GM18511 (cell line): Measurements from ENCODE around the gene TIMM44.

Experiments
- ATAC-seq: cut with Tn5 transposase; IDR thresholded peaks from one replicate; pipeline ENCODE4 v1.9.1; 2021; ENCODE audit warnings: mild to moderate bottlenecking, moderate library complexity; ENCODE audit not compliant: unreplicated experiment

The TIMM44 gene, protein sequence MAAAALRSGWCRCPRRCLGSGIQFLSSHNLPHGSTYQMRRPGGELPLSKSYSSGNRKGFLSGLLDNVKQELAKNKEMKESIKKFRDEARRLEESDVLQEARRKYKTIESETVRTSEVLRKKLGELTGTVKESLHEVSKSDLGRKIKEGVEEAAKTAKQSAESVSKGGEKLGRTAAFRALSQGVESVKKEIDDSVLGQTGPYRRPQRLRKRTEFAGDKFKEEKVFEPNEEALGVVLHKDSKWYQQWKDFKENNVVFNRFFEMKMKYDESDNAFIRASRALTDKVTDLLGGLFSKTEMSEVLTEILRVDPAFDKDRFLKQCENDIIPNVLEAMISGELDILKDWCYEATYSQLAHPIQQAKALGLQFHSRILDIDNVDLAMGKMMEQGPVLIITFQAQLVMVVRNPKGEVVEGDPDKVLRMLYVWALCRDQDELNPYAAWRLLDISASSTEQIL

DNA sequence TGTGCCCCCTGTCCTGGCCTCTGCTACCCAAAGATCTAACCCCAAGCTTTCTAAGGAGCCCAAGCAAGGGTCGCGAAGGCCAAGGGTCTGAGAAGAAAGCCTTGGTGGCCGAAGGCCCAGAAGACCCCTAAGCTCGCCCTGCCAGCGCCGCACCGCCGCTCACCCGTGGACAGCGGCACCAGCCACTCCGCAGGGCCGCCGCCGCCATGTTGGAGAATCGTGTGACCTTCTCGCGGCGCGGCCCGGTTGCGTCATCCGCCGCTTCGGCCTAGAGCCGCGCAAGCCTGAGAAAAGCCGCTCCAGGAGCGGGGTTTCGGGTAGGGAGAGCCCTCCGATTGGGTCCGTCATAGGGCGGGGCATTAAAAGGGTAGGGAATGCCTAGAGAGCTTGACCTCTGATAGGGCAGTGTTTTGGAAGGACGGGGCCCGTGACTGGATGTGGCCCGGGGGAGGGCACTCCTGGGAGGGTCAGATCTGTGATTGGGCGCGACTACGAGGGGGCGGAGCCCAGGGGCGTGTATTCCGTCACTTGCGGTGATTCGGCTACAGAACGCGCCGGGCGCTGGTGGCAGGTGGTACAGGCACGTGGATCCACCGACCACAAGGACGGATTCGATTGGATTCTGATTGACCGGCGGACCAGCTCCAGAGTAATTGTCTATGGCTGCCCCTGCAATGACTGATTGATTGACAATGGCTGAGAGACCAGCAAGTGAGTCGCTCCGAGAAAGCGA lies at the start of gene TIMM44:
TIMM44 (minus strand) TSS at position 223 of the 733 bp plus-strand sequence; CDS start at position 208, 15 bp downstream.
- peak; percentile 98 for ATAC-seq

DNA sequence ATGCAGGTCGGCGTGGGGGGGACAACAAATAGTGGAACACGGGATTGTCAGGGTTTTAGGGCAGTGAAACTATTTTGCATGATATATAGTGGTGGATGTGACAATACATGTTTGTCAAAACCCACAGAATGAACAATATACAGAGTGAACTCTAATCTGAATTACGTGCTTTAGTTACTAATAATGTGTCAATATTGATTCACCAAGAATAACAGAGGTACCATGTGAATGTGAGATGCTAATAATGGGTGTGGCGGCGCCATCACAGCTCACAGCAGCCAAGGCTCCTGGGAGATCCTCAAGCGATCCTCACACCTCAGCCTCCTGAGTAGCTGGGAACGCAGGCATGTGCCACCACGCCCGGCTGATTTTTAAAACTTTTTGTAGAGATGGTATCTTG lies 49.1 kb upstream of the TIMM44 start:
- ATAC-seq = no peak

DNA sequence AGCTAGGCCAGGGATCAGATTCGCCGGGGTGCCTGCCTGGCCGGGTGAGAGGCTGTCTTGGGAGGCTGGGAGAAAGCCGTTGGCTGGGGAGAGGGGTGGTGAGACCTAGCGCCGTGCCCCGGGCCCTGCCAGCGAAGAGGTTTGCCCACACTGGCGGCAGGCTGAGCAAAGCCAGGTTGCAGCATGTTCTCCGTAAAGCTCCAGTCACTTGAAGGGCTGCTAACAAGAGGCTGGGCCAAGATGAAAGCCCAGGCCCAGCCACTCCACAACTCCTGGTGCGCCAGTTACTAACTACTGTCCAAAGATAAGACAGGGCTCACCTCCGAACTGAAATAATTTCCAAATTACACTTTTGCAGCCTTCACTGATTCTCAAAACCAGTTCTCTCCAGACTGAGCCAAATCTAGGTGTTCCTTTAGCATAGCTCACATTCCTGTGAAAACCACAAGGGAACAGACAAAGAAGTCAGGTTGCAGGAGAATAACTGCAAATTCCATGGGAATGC lies 45.7 kb upstream of the TIMM44 start:
- no peak for ATAC-seq

DNA sequence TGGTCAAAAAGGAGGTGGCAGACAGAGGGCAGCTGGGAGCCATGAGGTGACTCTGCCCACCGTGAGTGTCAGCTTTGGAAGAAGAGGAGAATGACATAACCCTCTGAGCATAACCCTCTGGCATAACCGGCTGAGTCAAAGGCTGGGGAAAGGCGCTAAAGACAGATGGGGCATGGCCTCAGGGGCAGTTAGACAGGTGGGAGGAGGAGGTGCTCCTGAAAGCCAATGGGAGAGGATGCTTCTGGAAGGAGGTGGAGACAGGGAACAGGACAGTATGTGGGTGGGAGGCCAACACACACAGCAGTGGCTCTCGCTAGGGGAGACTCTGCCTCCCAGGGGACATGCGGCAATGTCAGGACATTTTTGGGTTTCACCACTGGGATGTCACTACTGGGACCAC lies 44.8 kb upstream of the TIMM44 start:
- ATAC-seq = no peak

DNA sequence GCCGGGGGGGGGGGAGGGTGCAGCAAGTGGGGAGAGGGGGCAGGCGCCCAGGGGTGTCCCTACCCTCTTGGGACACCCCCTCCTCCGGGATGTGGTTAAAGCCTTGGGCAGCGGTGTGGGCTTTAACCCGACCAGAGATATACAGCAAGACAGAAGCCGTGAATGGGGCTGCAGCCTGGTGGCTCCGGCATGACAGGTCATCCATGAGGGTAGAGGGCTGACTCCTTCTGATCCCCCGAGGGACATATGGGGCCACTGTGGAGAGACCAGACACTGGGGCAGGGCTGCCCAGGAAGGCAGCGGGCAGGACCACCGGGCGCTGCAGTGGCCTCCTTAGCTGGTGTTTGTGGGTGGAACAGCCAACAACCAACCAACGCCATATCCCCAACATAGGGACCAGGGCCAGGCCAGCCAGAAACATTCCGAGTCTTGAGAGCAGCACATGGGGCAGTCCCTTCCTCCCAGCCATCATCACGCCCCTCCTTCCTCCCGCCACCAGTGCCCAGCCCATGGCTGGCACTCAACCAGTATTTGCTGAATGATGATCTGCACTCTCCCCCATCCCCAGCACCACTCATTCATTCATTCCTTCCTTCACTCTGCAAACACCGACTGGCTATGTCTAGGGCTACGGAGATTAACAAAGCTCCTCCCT lies 43.8 kb upstream of the TIMM44 start:
- no peak for ATAC-seq

DNA sequence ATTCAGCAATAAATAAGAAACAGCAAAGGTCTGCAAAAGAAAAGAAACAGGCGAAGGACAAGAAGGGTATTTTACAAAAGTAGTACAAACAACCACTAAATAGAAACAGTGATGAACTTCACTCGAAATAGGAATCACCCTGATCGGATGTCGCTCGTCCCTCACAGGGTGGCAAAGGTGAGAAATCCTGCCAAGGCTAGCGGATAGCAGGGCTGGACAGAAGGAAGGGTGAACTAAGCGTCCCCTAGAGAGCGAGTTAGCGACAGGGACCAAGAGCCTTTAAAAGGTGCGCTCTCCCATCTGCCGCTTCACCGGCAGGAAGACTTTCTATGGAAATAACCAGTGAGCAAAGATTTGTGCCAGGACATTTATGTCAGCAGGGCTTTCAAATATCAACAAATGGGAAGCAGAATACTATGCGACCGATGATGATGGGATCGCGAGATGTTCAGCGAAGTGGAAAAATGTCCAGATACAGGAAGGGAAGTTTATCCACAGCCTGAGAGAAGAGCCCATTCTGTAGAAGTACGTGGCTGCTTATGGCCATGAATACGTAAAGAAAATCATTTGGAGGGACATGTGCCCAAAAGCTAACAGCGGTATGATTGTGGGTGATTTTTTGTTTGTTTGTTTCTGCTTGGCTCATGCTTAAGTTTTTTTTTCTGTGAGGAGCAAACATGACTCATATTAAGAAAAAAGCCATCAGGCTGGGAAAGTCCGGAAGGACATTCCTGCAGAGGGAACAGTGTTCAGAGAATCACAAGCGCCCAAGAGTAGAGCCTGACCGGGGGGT lies 43.1 kb upstream of the TIMM44 start:
- no peak for ATAC-seq

DNA sequence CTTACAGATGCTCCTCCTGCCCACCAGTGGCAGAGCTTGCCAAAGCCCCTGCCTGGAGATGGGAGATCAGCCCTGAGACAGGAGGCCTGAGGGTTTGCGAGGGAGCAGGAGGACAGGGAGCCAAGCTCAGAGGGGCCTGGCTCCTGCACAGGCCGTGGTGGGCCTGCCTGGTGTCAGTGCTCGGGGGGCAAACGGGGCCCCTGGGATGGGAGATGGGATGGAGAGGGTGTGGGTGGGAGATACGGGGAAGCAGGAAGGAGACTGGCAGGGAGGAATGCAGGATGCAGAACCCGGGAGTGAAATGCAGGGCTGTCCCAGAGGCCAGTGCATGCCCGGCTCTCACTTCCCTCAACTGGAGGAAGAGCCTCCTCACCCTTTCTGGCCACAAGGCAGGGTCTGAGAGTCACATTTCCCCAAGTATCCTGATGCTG lies 42.0 kb upstream of the TIMM44 start:
- ATAC-seq = no peak

DNA sequence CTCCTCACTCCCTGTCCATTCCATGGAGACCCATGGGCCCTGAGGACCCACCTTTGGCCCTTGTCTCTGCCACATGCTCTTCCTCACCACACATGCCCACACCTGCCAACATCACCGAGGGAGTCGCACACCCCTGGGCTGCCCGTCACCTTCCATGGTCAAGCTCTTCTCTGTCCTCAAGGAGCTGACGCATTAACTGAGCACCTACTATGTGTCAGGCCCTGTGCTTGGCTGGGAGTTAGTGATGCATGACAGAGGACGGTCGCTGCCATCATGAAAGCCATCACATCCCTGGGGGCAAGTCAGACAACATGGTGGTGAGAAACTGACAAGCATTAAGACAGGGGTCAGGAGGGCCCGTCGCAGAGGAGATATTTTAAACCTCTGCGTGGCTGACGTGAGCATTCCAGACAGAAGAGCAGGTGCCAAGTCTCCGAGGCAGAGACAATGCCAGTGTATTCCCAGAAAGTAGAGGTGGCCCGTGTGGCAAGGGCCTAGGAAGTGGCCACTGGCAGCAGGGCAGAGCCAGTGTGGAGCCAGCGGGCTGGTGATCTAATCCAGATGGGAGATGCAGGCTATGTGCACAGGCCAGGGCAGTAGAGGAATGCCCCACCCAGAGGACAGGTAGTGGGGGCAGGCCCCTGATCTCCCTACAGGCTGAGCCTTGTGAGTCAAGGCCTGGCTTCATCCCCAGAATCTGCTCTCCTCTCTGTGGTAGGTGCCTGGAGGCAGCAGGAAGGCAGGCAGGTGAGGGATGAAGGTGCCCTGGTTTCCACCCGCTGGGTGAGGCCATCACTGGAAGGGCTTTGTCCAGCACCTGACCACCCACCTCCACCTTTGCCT lies 40.8 kb upstream of the TIMM44 start:
- no peak for ATAC-seq

DNA sequence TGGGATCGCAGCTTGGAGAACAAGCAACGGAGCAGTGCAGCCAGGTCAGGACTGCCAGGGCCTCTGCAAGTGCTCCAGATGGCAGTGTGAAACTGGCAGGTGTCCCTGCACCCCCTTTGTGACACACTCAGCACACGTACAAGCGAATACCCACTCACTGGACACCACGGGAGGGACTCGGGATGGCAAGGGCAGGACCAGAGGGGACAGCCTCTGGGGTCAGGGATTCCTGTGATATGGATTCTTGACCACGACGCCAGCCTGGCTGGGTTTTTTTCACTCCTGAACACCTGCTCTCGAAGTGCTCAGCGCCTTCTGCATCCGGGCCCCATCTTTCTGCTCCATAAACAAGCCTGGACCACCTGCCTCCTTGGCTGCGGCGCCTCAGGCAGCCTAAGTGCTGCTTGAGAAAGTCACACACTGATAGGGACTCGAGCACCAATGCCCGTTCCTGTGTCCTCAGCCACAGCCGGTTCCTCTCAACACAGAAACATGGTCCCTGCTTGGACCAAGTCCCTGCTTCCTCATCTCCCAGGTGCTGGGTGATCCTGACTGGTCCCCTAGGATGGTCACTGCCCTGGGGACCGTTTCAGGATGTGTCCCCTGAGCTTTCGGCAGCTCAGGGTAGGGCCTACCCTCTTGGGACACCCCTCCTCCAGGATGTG lies 40.0 kb upstream of the TIMM44 start:
- no peak for ATAC-seq

DNA sequence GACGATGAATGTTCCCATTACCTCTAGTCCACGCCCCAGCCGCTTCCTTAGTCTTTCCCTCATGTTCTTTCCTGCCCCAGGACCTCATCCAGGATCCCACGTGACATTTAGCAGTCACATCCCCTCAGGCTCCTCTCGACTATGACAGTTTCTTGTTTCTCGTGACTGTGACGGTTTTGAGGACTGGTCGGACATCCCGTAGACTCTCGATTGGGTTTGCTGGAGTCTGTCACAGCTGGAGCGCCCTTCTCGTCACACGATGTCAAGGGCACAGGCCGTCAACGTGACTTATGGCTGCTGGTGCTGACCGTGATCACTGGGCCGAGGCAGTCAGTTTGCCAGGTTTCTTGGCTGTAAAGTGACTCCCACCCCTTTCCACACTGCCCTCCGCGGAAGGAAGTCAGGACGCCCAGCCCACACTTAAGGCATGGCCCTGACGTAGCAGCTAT lies 39.2 kb upstream of the TIMM44 start:
- ATAC-seq = no peak

DNA sequence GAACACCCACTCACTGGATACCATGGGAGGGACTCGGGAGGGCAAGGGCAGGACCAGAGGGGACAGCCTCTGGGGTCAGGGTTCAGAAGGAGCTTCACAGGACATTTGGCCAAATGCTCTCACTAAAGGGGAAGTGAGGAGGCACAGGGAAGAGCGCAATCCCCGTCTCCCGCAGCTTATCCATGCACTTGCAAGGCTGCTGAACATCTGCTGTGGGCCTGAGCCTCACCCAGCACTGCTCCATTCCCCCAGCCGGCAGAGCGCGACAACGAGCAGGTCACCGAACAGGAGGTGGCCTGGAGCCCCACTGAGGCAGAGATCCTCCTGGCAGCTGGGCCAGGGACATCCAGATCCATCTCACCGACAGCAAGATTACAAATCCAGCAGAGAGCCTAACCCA lies 38.6 kb upstream of the TIMM44 start:
- ATAC-seq = no peak

DNA sequence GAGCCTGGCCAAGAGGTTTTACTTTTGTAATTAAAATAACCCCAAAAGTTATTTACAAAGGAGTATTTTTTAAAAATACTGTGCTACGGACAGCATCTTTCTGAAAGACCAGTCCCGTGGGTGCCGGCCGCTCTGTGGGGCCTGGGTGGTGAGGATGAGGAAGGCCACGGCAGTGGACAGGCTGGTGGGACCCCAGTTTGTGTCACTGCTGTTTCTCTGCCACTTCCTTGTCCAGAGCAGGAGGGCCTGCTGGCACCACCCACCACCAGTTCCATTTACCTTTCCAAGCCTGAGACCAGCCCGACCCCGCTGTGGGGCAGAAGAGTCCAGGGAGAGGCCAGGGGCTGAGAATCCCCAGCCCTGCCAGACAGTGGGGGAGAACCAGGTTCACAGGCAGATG lies 38.2 kb upstream of the TIMM44 start:
- ATAC-seq = no peak

DNA sequence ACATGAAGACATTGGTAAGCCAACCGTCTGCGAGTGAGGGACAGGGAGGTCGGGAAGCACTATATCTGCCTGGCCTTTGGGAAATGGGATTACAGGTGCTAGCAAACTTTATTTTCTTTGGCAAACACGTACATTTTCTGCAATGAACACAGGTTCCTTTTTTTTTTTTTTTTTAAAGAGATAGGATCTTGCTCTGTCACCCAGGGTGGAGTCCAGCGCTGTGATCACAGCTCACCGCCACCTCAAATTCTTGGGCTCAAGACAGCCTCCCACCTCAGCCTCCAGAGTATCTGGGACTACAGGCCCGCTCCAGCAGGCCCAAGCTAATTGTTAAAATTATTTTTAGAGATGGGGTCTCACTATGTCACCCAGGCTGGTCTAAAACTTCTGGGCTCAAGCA lies 37.7 kb upstream of the TIMM44 start:
- ATAC-seq = no peak

DNA sequence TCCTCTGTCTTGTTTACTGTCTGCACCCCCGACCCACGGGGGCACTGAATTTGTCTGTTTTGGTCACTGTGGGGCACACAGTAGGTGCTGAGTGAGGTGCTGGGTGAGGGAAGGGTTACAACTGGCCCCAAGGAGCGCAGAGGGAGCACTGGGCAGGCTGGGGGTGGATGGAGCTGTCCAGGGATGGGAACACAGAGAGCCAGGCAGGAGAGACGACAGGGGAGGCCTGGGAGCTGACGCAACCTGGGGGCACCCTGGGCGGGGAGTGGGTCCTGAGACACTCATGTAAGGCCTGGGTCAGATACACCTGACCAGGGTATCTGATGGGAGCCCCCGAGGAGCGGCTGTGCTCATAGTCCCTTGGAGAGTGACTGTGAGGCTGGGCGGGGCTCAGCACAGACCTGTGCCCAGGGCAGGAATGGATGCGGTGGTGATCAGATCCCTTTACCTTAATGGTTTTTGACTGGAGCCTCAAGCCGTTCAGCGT lies 37.2 kb upstream of the TIMM44 start:
- no peak for ATAC-seq

DNA sequence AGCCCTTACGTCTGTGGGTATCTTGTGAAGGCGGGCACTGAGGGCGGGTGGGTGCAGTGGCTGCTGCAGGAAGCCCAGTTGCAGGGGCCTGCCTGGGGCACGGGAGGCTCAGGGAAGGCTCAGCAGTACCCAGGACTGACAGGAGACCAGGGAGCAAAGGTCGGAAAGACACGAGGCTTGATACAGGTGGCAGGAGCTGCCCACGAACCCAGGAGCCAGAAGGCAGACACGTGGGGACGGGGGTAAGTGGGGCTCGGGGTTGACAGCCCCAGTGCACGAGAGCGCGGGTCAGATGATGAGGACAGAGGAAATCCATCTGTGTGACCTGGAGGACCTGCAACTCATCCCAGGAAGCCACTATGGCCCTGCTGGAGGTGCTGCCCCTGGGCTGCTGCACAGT lies 36.7 kb upstream of the TIMM44 start:
- ATAC-seq = no peak

DNA sequence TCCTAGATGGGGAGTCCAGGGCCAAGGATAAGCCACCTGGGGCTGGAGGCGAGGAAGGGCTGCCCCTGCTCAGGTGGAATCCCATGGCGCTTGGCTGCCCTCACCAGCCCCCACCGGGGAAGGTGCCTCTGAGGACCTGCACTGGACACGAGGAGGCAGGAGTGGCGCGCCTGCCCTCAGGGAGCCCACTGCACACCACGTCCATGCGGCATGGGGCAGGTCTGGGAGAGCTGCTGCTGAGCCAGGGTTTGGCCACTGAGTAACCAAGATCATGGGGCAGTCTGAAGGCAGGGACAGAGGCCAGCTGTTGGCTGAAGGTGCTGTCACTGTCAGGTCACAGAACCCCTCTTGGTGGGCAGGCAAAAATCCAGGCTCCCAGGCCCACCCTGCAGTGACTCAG lies 36.1 kb upstream of the TIMM44 start:
- ATAC-seq = no peak

DNA sequence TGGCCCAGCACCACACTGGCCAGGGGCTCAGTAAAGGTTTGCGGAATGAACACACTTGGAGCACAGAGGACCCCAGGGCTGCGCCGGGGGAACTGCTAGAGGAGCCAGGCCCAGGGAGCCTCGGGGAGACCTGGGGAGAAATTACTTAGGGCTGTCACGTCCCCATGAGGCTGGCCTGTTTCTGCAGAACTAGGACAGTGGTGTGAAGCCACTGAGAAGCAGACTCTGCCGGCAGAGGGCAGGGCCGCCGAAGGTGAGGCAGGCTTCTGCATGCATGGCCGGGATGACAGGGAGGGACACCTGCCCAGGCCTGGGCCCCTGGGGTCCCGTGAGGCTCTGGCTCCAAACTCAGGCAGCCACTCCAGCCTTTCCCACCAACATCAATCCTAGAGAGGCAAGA lies 35.5 kb upstream of the TIMM44 start:
- no peak for ATAC-seq

DNA sequence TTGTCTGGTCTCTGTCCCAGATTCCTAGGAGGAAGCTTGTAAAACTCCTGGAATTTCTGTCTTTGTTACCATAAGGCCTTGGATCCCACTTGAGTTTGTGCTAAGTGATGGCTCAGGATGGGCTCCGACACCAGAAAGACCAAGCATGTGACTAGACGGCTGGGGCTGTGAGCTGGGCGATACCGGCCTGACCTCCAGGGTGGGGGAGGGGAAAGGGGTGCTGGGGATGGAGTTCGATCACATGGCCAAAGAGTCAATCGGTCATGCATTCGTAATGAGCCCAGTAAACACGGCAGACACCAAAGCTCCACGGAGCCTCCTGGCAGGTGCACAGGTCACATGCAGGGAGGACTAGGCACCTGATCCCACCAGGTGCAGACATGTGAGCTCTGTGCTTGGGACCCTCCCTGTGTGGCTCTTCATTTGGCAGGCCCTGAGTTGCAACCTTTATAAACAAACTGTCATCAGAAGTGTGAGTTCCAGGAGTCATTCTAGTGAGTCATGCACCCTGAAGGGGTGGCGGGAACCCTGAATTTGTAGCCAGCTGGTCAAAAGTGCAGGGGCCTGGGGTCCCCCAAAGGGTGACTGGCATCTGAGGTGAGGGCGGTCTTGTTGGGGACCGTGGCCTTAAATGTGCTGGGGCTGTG lies 34.8 kb upstream of the TIMM44 start:
- ATAC-seq = no peak

DNA sequence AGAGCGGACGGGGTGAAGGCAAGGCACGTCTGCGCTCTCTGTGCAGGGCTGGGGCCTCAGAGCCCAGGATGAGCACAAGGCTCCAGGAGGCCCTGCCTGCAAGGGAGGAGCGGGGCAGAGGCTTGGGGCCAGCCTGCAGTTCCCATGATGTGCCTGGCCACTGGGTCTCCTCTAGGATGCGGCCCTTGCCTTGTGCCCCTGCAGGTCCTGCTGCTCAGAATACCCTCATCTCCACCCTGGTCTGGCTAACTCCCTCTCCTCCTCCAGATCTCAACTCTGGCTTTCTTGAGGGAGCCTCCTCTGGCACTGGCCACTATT lies 34.2 kb upstream of the TIMM44 start:
- no peak for ATAC-seq
